Stimulated activated CD8-positive, alpha-beta memory T cell treated with anti-CD3 and anti-CD28 coated beads, Interleukin-7, amount 100 ng/mL, for 4 hours (primary cell): ENCODE data around the gene DDIT4.
"Not testable (repeated sequence)": the region's sequence is repeated elsewhere in the genome, so short reads cannot be mapped to it uniquely, and the experiment has no call there.

Source experiments
- DNase-seq, 2 donors: peaks; one replicate each; pipeline ENCODE4 v3.0.0-alpha.2; 2020; ENCODE audit warnings: low read depth in 2 of 2

The DDIT4 gene, protein sequence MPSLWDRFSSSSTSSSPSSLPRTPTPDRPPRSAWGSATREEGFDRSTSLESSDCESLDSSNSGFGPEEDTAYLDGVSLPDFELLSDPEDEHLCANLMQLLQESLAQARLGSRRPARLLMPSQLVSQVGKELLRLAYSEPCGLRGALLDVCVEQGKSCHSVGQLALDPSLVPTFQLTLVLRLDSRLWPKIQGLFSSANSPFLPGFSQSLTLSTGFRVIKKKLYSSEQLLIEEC

DNA sequence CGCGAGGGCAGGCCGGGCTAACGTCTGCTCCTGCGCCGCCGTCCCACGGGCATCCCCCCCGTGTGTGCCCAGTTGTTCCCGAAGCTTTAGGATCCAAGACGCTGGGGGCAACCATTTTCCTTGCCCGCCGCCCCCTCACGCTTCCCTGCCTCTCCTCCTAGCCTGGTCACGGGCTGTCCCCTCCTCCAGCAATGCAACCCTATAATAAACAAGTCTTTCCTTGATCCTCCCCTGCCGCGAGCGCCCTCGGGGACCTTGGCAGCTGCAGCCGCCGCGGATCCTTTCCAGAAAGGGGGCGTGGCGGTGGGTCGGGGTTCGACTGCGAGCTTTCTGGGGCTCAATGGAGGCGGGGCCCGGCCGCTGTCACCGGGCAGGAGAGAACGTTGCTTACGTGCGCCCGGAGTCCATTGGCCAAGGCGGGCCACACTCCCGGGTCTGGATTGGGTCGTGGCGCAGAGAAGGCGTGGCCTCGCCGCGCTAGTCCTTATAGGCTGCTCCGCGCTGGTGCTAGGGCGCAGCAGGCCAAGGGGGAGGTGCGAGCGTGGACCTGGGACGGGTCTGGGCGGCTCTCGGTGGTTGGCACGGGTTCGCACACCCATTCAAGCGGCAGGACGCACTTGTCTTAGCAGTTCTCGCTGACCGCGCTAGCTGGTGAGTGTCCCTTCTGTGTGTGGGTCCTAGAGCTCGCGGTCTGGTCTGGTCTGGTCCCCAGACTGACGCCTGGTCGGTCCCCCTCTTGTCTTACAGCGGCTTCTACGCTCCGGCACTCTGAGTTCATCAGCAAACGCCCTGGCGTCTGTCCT lies at the start of gene DDIT4:
Gene DDIT4, plus strand, starts transcription at position 515 of the 803 bp plus-strand sequence. CDS start 293 bp downstream, outside the sequence.
- peak; percentile 94 to 97 for DNase-seq

DNA sequence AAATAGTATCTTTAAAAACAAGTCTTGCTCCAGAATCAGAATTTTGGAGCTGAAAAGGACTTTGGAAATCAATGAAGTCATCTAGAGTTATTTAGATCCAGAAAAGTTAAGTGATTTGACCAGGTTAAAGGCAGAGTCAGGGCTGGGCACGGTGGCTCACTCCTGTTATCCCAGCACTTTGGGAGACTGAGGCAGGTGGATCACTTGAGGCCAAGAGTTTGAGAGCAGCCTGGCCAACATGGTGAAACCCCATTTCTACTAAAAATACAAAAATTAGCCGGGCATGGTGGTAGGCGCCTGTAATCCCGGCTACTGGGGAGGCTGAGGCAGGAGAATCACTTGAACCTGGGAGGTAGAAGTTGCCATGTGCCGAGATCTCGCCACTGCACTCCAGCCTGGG lies 49.5 kb upstream of the DDIT4 start:
- DNase-seq, result not testable (repeated sequence)

DNA sequence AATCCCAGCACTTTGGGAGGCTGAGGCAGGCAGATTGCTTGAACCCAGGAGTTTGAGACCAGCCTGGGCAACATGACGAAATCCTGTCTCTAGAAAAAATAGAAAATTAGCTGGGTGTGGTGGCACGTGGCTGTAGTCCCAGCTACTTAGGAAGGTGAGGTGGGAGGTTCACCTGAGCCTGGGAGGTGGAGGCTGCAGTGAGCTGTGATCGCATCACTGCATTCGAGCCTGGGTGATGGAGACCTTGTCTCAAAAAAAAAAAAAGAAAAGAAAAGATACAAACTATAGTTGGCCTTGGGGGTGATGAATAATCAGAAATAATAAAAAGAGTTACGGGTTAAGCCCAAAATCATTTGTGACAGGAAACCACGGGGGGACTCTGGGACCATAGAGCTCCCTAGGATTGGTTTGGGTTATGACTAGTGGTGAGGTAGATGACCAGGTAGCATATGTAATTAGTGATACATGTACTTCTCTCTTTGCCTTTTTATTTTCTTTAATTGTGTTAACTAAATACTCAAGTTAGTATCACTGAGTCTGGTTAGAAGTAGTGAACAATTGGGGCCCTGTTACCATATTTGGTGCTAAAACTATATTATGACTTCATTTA lies 47.2 kb upstream of the DDIT4 start:
- DNase-seq, result no peak

DNA sequence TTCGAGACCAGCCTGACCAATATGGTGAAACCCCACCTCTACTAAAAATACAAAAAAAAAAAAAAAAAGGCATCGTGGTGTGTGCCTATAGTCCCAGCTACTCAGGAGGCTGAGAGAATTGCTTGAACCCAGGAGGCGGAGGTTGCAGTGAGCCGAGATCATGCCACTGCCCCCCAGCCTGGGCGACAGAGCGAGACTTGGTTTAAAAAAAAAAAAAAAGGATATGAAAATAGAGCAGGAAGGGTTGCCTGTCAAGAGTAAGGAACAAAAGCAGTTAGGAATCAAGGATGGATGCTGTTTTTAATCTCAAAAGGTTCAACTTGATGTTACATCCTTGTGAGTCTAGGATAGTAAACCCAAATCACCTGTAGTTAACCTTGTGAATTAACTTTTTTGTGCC lies 45.9 kb upstream of the DDIT4 start:
- DNase-seq, result no peak

DNA sequence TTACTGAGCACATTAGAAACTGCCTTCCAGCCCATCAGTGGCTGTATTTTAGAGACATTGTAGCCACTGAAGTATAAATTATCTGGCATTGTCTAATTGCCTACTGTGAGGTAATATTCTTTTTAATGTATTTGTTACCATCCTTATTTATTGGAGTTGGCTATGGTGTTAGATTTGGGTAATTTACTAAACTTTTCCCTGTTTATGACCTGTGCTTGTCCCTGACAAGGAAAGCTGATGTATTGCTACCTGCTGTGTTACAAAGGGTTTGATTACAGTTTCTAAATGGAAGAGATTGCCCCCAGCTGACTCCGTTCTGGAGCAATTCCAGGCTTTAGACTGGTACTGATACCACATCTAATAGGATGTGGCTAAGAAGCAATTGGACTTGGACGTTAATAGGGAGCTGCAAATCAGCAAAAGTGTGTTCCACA lies 45.4 kb upstream of the DDIT4 start:
- no peak for DNase-seq

DNA sequence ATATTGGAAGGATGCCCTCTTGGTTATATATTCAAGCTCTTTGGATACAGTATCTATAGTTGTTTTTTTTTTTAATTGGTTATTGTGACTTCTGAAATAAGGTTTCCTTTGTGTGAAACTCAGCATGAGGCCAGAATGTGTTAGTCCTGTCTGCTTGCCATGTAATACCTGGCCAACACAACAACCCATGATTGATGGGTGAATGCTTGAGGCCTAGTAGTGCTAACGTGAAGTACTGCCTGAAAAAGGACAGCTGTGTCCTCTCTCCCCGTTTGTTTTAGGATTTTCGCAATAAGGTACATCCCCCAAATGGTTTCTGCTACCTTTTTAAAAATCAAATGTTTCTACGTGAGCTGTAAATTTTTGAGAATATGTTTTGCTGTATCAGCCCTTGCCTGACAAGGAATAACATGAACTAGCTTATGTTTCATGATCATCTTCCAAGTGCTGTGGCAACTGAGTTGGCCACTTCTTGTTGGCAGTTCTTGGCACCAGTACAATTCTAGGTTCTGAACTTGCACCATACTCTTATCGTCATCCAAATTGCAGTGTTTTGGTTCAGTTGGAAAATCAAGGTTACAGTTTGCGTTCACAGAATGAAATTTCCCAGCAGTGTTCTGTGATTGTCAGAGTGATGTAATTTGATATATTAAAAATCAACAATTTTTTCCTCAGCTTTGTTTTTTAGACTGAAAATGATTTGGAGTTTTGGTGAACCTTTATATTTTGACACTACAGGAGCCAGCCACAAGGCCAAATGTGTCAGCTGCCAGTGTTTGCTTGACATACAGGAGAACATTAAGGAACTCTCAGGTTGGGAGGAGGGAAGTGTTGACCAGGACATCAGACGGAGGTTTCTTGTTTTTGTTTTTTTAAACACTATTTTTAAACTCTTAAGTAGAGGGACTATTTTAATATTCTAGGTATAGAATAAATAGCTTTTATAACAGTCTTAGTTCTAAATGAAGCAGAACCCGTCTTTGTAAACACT lies 44.2 kb upstream of the DDIT4 start:
- DNase-seq, result no peak

DNA sequence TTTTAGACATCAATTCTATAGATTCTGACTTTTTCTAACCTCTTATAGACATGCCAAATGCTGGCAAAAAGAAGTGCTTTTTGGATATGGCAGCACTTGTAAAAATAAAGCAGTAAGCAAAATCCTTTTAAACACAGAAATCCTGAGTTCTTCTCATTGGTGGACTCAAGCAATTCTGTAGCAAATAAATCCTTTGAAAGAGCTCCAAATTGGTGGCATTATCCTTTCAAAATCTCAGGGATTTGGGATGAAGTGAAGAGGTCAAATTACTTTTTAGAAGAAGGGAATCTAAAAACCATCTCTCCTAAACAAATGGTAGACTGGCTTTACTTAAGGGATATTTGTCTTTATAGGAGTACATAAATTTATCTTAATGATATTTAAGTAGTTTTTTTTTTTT lies 40.1 kb upstream of the DDIT4 start:
- DNase-seq, result no peak

DNA sequence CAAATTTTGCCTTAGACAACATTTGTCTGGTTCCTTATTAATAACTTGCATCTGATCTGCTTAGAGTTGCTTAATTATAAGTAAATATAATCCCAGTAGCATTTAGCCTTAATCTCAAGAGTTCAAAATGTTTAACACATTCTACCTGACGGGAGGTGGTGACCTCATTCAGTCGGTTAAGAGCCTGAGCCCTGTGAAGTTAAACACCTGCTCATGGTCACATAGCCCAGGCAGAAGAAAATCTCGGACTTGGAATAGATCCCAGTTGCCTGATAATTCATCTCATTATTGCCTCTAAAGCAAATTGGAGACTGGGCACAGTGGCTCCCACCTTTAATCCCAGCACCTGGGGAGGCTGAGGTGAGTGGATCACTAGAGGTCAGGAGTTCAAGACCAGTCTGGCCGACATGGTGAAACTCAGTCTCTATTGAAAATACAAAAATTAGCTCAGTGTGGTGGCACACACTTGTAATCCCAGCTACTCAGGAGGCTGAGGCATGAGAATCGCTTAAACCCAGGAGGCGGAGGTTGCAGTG lies 39.1 kb upstream of the DDIT4 start:
- DNase-seq, result no peak

DNA sequence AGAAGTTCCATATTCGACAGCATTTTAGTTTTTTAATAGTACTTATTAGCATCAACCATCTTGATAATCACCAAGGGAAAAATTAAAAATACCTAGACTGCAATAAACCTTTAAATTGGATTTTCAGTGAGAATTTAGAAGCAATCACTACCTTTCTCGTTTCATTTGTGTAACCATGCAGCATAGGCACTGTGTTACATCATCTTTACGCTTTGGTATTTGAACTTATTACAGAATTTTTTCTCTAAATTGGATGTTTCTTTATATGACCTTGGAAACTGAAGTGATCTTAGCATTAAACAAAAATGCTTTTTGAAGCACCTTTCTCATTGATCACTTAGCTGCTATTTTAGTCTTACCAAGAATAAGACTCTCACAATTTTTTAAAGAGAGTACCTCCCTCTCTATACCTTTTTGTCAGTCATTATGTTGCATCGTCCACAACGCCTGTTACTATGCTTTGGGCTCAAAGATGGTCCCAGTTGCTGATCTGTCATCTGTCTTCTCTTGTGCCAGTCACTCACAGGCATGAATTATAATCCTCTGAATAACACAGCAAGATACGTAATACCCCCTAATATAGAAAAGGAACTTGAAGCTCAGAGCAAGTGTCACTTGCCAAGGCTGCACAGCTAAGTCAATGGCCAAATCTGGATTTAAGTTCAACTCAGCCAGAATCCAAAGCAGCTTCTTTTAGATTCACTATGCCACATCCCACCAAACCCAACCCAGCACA lies 38.0 kb upstream of the DDIT4 start:
- no peak for DNase-seq

DNA sequence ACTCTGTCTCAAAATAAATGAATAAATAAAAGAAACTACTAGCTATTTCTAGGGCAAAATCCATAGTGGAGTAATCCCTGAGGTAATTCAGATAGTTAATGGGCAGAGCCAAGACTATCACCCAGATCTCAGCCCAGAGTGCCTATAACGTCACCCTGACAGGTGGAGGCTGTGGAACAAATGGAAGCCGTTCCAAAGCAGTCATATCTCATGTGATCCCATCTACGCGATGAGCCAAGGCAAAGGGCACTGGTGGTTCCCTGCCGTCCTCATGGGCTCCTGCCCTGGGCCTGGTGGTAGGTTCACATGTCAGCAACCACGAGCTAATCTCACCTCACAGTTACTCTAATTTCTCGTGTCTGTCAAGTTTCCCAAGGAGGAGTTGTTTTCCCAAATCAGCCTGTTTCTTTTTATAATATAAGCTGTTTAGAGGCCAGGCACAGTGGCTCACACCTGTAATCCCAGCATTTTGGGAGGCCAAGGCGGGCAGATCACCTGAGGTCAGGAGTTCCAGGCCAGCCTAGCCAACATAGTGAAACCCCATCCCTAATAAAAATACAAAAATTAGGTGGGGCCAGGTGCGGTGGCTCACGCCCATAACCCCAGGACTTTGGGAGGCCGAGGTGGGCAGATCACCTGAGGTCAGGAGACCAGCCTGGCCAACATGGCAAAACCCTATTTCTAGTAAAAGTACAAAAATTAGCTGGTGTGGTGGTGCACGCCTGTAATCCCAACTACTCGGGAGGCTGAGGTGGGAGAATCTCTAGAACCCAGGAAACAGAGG lies 35.1 kb upstream of the DDIT4 start:
- DNase-seq, result no peak

DNA sequence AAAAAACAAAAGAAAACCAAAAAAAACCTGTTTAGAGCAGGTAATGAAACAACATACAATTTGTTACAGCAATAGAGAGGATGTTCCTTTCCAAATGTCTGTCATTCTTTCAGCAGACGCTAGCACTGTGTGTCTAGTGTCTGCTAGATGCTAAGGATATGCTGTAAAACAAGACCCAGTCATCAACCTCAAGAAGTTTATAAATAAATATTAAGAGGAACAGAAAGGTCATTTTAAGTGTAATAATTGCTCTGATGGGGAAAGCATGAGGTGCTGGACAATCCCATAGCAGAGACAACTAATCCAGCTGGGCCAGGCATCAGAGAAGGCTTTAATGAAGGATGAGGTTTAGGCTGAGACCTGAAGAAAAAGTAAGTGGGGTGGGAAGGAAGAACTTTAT lies 34.3 kb upstream of the DDIT4 start:
- DNase-seq, result no peak

DNA sequence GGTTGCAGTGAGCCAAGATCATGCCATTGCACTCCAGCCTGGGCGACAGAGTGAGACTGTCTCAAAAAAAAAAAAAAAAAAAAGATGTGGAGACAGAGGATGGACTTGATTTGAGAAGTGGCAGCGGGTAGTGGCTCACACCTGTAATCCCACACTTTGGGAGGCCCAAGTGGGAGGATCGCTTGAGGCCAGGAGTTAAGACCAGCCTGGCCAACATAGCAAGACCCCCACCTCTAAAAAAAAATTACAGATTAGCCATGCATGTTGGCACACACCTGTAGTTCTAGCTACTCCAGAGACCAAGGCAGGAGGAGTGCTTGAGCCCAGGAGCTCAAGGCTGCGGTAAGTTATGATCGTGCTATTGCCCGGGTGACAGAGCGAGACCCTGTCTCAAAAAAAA lies 33.4 kb upstream of the DDIT4 start:
- DNase-seq, result no peak

DNA sequence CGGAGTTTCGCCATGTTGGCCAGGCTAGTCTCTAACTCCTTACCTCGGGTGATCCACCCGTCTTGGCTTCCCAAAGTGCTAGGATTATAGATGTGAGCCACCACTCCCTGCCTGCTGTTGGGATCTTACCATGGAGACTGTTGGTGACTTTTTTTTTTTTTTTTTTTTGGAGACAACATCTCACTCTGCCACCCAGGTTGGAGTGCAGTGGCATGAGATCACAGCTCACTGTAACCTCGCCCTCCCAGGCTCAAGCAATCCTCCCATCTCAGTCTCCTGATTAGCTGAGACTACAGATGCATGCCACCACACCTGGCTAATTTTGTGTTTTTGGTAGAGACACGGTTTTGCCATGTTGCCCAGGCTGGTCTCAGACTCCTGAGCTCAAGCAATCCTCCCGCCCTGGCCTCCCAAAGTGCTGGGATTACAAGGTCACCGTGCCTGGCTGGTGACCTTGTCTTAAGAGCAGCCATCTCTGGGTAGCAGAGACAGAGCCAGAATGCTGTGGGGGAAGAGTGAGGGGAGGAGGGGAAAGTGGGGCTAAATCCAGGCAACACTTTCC lies 32.0 kb upstream of the DDIT4 start:
- DNase-seq, result no peak

DNA sequence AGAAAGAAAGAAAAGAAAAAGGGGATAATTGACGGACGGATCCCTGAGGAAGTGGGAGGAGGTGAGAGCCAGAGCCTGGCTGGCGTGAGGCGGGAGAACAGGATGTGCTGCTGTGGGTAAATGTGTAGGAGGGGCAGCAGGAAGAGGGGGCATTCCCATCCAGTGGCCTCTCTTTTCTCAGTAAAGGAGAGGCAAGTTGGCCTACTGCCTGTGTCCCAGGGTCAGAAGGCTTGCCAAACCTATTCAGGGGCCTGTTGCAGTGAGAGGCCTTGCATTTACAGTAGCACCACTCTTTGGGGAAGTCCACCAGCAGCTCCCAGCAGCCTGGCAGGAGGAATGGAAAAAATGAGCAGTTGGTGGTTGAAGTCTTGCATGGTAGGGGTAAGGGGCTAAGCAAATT lies 31.0 kb upstream of the DDIT4 start:
- DNase-seq, result no peak

DNA sequence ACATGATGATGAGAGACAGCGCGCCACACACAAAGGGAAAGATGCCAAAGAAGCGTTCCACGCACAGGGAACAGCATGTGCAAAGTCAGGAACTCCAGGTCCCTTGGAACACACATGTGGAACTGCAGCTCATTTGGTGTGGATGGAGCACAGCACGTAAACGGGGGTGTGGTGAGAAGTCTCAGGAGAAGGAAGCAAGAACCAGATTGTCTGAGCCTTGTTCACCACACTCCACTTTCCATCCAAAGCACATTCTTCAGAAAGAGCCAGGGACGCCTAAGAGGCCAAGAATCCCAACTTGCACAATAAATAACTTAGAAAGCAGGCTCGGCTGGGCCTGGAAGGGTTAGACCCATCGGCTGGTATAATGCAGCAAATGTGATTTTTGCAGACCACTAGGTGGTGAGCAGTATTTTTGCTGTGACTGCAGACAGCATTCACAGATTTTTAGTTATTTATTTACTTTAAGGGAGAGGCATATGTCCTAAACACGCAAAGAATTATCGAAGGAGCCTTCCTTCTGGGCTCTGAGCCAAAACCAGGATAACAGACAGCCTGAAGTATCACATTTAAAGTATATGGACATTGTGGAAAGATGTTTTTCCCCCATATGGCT lies 29.8 kb upstream of the DDIT4 start:
- DNase-seq, result no peak

DNA sequence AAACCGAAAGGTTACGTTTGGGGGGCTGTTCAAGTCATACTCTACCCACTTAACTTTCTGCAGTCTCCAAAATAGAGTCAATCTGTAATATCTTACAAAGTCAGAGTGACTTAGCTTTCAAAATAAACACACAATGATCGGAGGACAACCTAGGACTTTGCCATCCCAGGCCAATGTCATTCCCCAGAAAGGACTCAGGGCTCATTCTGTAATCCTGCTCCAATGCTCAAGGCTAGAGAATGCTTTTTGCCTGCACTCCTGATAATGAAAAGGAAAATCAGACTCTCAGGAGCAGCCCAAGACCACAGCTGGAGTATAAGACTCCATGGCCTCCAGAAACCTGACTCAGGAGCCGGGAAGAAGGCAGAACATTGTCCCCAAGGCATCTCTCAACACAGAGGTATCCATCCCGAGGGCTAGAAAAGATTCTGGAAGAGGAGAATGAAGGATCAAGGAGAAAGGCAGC lies 29.1 kb upstream of the DDIT4 start:
- no peak for DNase-seq

DNA sequence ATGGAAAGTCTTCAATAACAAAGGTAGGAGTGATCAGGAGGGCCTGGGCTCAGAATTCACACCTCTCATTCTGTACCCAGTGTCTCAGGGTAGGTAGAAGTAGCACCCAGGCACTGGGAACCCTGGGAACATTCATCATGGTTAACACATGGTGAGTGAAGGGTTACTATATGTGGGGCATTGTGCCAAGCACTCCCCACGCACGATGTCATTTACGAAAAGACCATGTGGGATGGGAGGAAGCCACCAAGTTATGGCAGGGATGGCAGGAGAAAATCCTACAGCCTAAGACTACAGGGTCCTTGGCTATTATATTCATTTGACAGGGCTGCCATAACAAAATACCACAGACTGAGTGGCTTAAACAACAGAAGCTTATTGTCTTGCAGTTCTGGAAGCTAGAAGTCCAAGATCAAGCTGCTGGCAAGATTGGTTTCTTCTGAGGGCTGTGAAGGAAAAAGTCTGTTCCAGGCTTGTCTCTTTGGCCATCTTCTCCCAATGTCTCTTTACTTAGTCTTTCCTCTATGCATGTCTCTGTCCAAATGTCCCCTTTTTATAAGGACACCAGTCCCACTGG lies 27.7 kb upstream of the DDIT4 start:
- DNase-seq, result no peak

DNA sequence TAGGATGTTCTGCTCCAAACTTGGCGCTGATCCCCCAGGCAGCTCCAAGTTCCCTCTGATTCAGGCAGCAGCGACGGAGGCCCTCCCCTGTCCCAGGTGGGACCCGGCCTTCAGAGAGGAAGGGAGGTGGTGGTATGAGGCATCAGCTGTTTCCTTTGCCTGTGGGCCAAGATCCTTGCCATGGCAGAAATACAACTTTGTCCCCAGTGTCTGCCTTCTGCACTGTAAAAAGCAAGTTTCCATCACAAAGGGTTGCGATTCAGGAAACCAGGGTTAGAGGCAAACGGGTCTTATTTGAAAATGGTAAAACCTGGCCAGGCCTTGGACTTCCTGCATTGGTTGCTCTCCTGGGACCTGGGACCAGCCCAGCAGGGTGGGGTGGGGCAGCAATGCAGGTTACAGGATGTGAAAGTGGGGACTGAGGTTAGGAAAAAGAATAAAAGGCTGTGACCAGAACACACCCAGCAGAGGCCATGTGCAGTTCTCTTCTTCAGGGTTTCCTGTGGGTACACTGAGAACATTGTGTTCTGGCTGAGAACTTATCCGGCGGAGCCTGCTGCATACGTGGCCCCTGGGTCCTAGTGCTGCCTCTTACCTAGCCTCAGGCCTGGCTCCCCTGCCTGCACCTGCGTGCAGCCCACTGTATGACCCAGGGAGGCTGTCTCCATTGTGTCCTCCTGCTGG lies 25.1 kb upstream of the DDIT4 start:
- peak; percentile 55 to 57 for DNase-seq
